Suprapubic skin (tissue), 3 donors: ENCODE results near the gene PLK4.

Experiments used
- POLR2AphosphoS5 ChIP-seq, 3 donors: sonication (generic); formaldehyde crosslinking; IDR thresholded peaks; one replicate each; pipeline ENCODE4 v1.6.1; 2017; ENCODE audit warnings: antibody characterized with exemption in 3 of 3
- TF ChIP-seq, protein P1 (sequence below), 2 donors: fragments of 200-600 bp in 1 of 2; fragments of 450-650 bp in 1 of 2; sonication (generic) in 1 of 2; IDR thresholded peaks; one replicate each; pipeline ENCODE4 v1.5.1; 2016 to 2019; ENCODE audit warnings: antibody characterized with exemption in 2 of 2, mild to moderate bottlenecking in 1 of 2, moderate library complexity in 1 of 2

DNA sequence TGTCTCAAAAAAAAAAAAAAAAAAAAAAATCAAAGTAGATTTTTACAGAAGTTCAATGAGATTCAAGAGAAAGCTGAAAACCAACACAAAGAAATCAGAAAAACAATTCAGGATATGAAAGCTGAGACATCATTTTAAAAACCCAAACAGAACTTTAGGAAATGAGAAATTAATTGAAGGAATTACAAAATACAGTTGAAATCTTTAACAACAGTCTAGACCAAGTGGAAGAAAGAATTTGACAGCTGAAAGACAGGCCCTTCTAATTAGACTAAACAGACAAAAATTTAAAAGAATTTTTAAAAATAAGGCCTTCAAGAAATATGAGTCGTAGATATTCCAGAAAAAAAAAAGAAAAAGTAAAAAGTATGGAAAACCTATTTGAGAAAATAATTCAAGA, 33.9 kb upstream of the PLK4 start:
- TF ChIP-seq, protein P1, sequence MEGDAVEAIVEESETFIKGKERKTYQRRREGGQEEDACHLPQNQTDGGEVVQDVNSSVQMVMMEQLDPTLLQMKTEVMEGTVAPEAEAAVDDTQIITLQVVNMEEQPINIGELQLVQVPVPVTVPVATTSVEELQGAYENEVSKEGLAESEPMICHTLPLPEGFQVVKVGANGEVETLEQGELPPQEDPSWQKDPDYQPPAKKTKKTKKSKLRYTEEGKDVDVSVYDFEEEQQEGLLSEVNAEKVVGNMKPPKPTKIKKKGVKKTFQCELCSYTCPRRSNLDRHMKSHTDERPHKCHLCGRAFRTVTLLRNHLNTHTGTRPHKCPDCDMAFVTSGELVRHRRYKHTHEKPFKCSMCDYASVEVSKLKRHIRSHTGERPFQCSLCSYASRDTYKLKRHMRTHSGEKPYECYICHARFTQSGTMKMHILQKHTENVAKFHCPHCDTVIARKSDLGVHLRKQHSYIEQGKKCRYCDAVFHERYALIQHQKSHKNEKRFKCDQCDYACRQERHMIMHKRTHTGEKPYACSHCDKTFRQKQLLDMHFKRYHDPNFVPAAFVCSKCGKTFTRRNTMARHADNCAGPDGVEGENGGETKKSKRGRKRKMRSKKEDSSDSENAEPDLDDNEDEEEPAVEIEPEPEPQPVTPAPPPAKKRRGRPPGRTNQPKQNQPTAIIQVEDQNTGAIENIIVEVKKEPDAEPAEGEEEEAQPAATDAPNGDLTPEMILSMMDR (IDR thresholded peaks at IDR 0.05) = no peak
- no peak for TF ChIP-seq POLR2AphosphoS5 (IDR thresholded peaks at IDR 0.05)
